Myocyte (in vitro differentiated cells): ENCODE results near the gene CASZ1. TPM values are rescaled to one million over a fixed set of nuclear protein-coding genes. Genes with fewer than 3 reads are reported as not detected.
A peak's percentile ranks its signal among the peaks of the same experiment; 100 is the strongest.

Experiments used
- DNase-seq: peaks from one replicate; pipeline ENCODE4 v3.0.0-alpha.2; 2012; ENCODE audit warnings: low read depth
- total RNA-seq: library from RNA; depleted of rRNA; stranded (reverse); fragments of >200 nt; gene quantifications from 2 replicates; pipeline ENCODE4 v1.2.3, GENCODE V29; 2014

CASZ1 gene
- total RNA-seq, 1 donor from 2014 or later = 11.6 TPM

GRCh38 chr1:10657088-10657847, 139.2 kb downstream of the CASZ1 start:
- DNase-seq = no peak

GRCh38 chr1:10656431-10656830, 140.0 kb downstream of the CASZ1 start:
- no peak for DNase-seq

GRCh38 chr1:10655002-10655401, 141.4 kb downstream of the CASZ1 start:
- DNase-seq = no peak

GRCh38 chr1:10653370-10654125, 142.9 kb downstream of the CASZ1 start:
- no peak for DNase-seq

GRCh38 chr1:10652626-10653025, 143.8 kb downstream of the CASZ1 start:
- DNase-seq = no peak

GRCh38 chr1:10651793-10652192, 144.7 kb downstream of the CASZ1 start:
- DNase-seq = no peak

- DNase-seq = no peak
These were observed 145.1 kb downstream of the CASZ1 start for GRCh38 chr1:10651389-10651766.

GRCh38 chr1:10650556-10651388, 145.7 kb downstream of the CASZ1 start:
- no peak for DNase-seq

GRCh38 chr1:10649517-10650201, 146.8 kb downstream of the CASZ1 start:
- DNase-seq = no peak

- DNase-seq = no peak
These were observed 147.5 kb downstream of the CASZ1 start for GRCh38 chr1:10648689-10649516.

- DNase-seq = no peak
These were observed 148.9 kb downstream of the CASZ1 start for GRCh38 chr1:10647414-10648170.

- peak; percentile 54 for DNase-seq
These were observed 150.0 kb downstream of the CASZ1 start for GRCh38 chr1:10646347-10646861.

- DNase-seq = peak; percentile 76
These were observed 151.9 kb downstream of the CASZ1 start for GRCh38 chr1:10644307-10645128.

- DNase-seq = no peak
These were observed 152.7 kb downstream of the CASZ1 start for GRCh38 chr1:10643607-10644306.

- DNase-seq = peak; percentile 33
These were observed 153.9 kb downstream of the CASZ1 start for GRCh38 chr1:10642403-10643080.

GRCh38 chr1:10641976-10642375, 154.5 kb downstream of the CASZ1 start:
- no peak for DNase-seq
